Upper lobe of right lung (tissue), 1 donor: Measurements from ENCODE around the gene WWP2. TPM values are rescaled to one million over a fixed set of nuclear protein-coding genes. Genes with fewer than 3 reads are reported as not detected.
"Not testable (repeated sequence)": the region's sequence is repeated elsewhere in the genome, so short reads cannot be mapped to it uniquely, and the experiment has no call there.

Source experiments
- ATAC-seq: fragments of 200-7000 bp; cut with Tn5 transposase; one replicate; pipeline ENCODE4 v1.9.1; 2020; ENCODE audit warnings: mild to moderate bottlenecking, moderate library complexity
- DNase-seq: peaks from one replicate; pipeline ENCODE4 v3.0.0-alpha.2; 2020
- H3K27ac ChIP-seq: fragments of 200-600 bp; one replicate; pipeline ENCODE4 v1.8.0; 2022
- H3K27me3 ChIP-seq: fragments of 200-600 bp; one replicate; pipeline ENCODE4 v1.8.0; 2022; ENCODE audit warnings: mild to moderate bottlenecking
- H3K36me3 ChIP-seq: fragments of 200-600 bp; one replicate; pipeline ENCODE4 v1.8.0; 2022
- H3K4me1 ChIP-seq: fragments of 200-600 bp; one replicate; pipeline ENCODE4 v1.8.0; 2022
- H3K4me3 ChIP-seq: fragments of 200-600 bp; one replicate; pipeline ENCODE4 v1.8.0; 2022; ENCODE audit warnings: mild to moderate bottlenecking
- H3K9me3 ChIP-seq: fragments of 200-600 bp; one replicate; pipeline ENCODE4 v1.8.0; 2022
- CTCF ChIP-seq: fragments of 200-600 bp; IDR thresholded peaks from one replicate; pipeline ENCODE4 v1.8.0; 2022; ENCODE audit warnings: antibody characterized with exemption
- intact Hi-C: fragments of 100-400 bp; cut with DNase I; formaldehyde crosslinking; loops from one replicate; pipeline ENCODE4 v1.11.0; 2022
- total RNA-seq: library from RNA; stranded (reverse); fragmentation: NEBNext Ultra II Directional; extraction: Animal tissue kit (Norgen Biotek cat#: 25700); gene quantifications from one replicate; pipeline ENCODE4 v1.2.1, GENCODE V29; 2021
- donor health status: DM: no; HTN: yes; CAD: no; lungs with severe emphysema.

Gene WWP2
- total RNA-seq, 1 donor from 2014 or later = 71.9 TPM

GRCh38 chr16:69804297-69804696 lies 42.2 kb downstream of the WWP2 start:
- no peak overlapping the region for H3K27ac ChIP-seq
- ATAC-seq = no peak
- no peak for TF ChIP-seq CTCF
- DNase-seq = no peak
- no peak overlapping the region for H3K4me3 ChIP-seq
- H3K9me3 ChIP-seq = no peaks in the 10 kb centered on the region
- no peaks in the 10 kb centered on the region for H3K27me3 ChIP-seq
- intact Hi-C loops = no loop called here
- H3K4me1 ChIP-seq = no peaks in the 10 kb centered on the region
- H3K36me3 ChIP-seq = peaks cover 66% of the 10 kb centered on the region

GRCh38 chr16:69806776-69807175 lies 44.6 kb downstream of the WWP2 start:
- H3K9me3 ChIP-seq, intact Hi-C loops, H3K4me1 ChIP-seq, ATAC-seq, H3K27me3 ChIP-seq, H3K4me3 ChIP-seq, H3K27ac ChIP-seq, DNase-seq: not testable (repeated sequence)
- H3K36me3 ChIP-seq = peaks cover 47% of the 10 kb centered on the region

- ATAC-seq (no peak), DNase-seq (no peak)
- H3K27ac ChIP-seq = no peak overlapping the region
- no peak for TF ChIP-seq CTCF
- H3K27me3 ChIP-seq = no peaks in the 10 kb centered on the region
- H3K9me3 ChIP-seq = no peaks in the 10 kb centered on the region
- intact Hi-C loops = no loop called here
- H3K4me3 ChIP-seq = no peak overlapping the region
- peaks cover 30% of the 10 kb centered on the region for H3K36me3 ChIP-seq
- no peaks in the 10 kb centered on the region for H3K4me1 ChIP-seq
Measured at GRCh38 chr16:69812688-69813014, 50.5 kb downstream of the WWP2 start.

GRCh38 chr16:69814078-69814477 lies 51.9 kb downstream of the WWP2 start:
- Histone ChIP-seq H3K4me1 (no peaks in the 10 kb centered on the region), H3K27ac (no peak overlapping the region), H3K9me3 (no peaks in the 10 kb centered on the region), H3K27me3 (no peaks in the 10 kb centered on the region), H3K36me3 (peaks cover 16% of the 10 kb centered on the region), H3K4me3 (no peak overlapping the region)
- ATAC-seq (no peak), DNase-seq (peak; percentile 30)
- no peak for TF ChIP-seq CTCF
- intact Hi-C loops = no loop called here

- intact Hi-C loops = no loop called here
- H3K4me3 ChIP-seq = no peak overlapping the region
- no peaks in the 10 kb centered on the region for H3K9me3 ChIP-seq
- DNase-seq (peak; percentile 22), ATAC-seq (no peak)
- no peak for TF ChIP-seq CTCF
- peaks cover 14% of the 10 kb centered on the region for H3K36me3 ChIP-seq
- H3K27me3 ChIP-seq = no peaks in the 10 kb centered on the region
- no peaks in the 10 kb centered on the region for H3K4me1 ChIP-seq
- H3K27ac ChIP-seq = no peak overlapping the region
Measured at GRCh38 chr16:69814561-69814960, 52.4 kb downstream of the WWP2 start.

GRCh38 chr16:69815216-69815883 lies 53.2 kb downstream of the WWP2 start:
- H3K27me3 ChIP-seq, H3K9me3 ChIP-seq, ATAC-seq, H3K4me3 ChIP-seq, H3K27ac ChIP-seq, H3K4me1 ChIP-seq, intact Hi-C loops: not testable (repeated sequence)
- DNase-seq = peak; percentile 36
- peaks cover 14% of the 10 kb centered on the region for H3K36me3 ChIP-seq

- Histone ChIP-seq H3K9me3 (no peaks in the 10 kb centered on the region), H3K27me3 (no peaks in the 10 kb centered on the region), H3K4me3 (no peak overlapping the region), H3K4me1 (peaks cover 6% of the 10 kb centered on the region), H3K27ac (no peak overlapping the region), H3K36me3 (peaks cover 14% of the 10 kb centered on the region)
- ATAC-seq (no peak), DNase-seq (peak; percentile 1)
- no peak for TF ChIP-seq CTCF
- intact Hi-C loops = no loop called here
Measured at GRCh38 chr16:69816996-69817395, 54.9 kb downstream of the WWP2 start.
